ENCODE results near the gene CD7. TPM values are rescaled to one million over a fixed set of nuclear protein-coding genes. Genes with fewer than 3 reads are reported as not detected.

The CD7 gene
- total RNA-seq, 1 experiment from 2014 or later = not detected

- BruUV-seq (replicated peaks) = no TSS peak
- no peak overlapping the region for H3K4me3 ChIP-seq (ENCODE audit: low read depth, low read length, poor library complexity, severe bottlenecking)
- no peak overlapping the region for H3K27ac ChIP-seq (ENCODE audit: low read depth, low read length, poor library complexity, severe bottlenecking)
- no peaks in the 10 kb centered on the region for H3K27me3 ChIP-seq (replicated peaks; ENCODE audit: insufficient read depth, low read depth, low read length, poor library complexity)
- H3K9me3 ChIP-seq (ENCODE audit: low read depth, low read length, poor library complexity, severe bottlenecking) = no peaks in the 10 kb centered on the region
- no peak for DNase-seq (ENCODE audit: low spot score)
- peaks cover 8% of the 10 kb centered on the region for H3K4me1 ChIP-seq (ENCODE audit: insufficient read depth, low read length, poor library complexity, severe bottlenecking)
- TF ChIP-seq EZH2 (IDR thresholded peaks at IDR 0.05; ENCODE audit: borderline replicate concordance, low read depth, low read length, poor library complexity, severe bottlenecking) = no peak
- TF ChIP-seq CTCF (conservative IDR thresholded peaks at IDR 0.05; ENCODE audit: low read depth, low read length) = no peak
- ChIA-PET CTCF (no interaction called here), POLR2A (ENCODE audit: low non-redundant PET) (no interaction called here)
- H3K36me3 ChIP-seq (ENCODE audit: insufficient read depth, low read length, poor library complexity, severe bottlenecking) = no peaks in the 10 kb centered on the region
- intact Hi-C loops (cut with micrococcal nuclease; ENCODE audit: unreplicated experiment) = no loop called here
Observed at GRCh38 chr17:82325286-82326180, 8.1 kb upstream of the CD7 start.

- POLR2A ChIA-PET (ENCODE audit: low non-redundant PET) = no interaction called here
Observed at GRCh38 chr17:82324566-82325285, 7.3 kb upstream of the CD7 start.

More at GRCh38 chr17:82324566-82325285, 7.3 kb upstream of the CD7 start:
- DNase-seq (ENCODE audit: low spot score) = no peak
- BruUV-seq (replicated peaks) = no TSS peak
- Histone ChIP-seq H3K4me3 (ENCODE audit: low read depth, low read length, poor library complexity, severe bottlenecking) (no peak overlapping the region), H3K27me3 (replicated peaks; ENCODE audit: insufficient read depth, low read depth, low read length, poor library complexity) (no peaks in the 10 kb centered on the region), H3K9me3 (ENCODE audit: low read depth, low read length, poor library complexity, severe bottlenecking) (no peaks in the 10 kb centered on the region), H3K4me1 (ENCODE audit: insufficient read depth, low read length, poor library complexity, severe bottlenecking) (no peaks in the 10 kb centered on the region), H3K27ac (ENCODE audit: low read depth, low read length, poor library complexity, severe bottlenecking) (no peak overlapping the region), H3K36me3 (ENCODE audit: insufficient read depth, low read length, poor library complexity, severe bottlenecking) (no peaks in the 10 kb centered on the region)
- TF ChIP-seq CTCF (conservative IDR thresholded peaks at IDR 0.05; ENCODE audit: low read depth, low read length) (no peak), EZH2 (IDR thresholded peaks at IDR 0.05; ENCODE audit: borderline replicate concordance, low read depth, low read length, poor library complexity, severe bottlenecking) (no peak)
- CTCF ChIA-PET = no interaction called here
- intact Hi-C loops (cut with micrococcal nuclease; ENCODE audit: unreplicated experiment) = no loop called here

Data from A673 (cell line).